Measurements from ENCODE around the gene PITX3.

- TF ChIP-seq YY1 (tag by site-specific recombination; IDR thresholded peaks at IDR 0.05) = no peak
- no peak for TF ChIP-seq CTCF (tag by site-specific recombination; IDR thresholded peaks at IDR 0.05)
- TF ChIP-seq ZNF561 (tag by site-specific recombination; IDR thresholded peaks at IDR 0.05; ENCODE audit: borderline replicate concordance) = no peak
Observed at GRCh38 chr10:102185272-102185671, 56.0 kb downstream of the PITX3 start.

Data from HEK293 (cell line).